ENCODE data around the gene AMN1.
A peak's percentile ranks its signal among the peaks of the same experiment; 100 is the strongest.

AMN1 gene

DNA sequence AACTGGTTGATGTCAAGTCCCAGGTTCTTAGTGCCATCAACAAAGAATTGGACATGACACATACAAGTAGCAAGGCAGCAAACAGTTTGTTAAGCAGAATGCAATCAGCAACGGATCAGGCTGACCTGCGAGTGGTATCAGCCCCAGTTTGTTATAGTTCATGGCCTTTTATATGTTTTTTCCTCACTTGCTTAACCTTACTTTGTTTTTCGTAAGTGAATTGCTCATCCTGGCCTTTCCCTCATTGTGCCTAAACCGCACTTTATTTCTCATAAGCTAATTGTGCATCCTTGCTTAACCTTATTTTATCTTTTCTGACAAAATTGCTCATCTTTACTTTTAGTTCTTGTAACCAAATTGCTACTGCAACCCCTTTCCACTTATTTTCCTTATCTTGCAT is 65.2 kb downstream of the AMN1 start:
- H2AFZ ChIP-seq (ENCODE audit: low read depth), result no peak overlapping the region
- H3K9ac ChIP-seq, result no peak overlapping the region
- no peaks in the 10 kb centered on the region for H4K20me1 ChIP-seq (ENCODE audit: insufficient read depth)
- H3K36me3 ChIP-seq (ENCODE audit: insufficient read depth), result no peaks in the 10 kb centered on the region
- TF ChIP-seq, protein P1, sequence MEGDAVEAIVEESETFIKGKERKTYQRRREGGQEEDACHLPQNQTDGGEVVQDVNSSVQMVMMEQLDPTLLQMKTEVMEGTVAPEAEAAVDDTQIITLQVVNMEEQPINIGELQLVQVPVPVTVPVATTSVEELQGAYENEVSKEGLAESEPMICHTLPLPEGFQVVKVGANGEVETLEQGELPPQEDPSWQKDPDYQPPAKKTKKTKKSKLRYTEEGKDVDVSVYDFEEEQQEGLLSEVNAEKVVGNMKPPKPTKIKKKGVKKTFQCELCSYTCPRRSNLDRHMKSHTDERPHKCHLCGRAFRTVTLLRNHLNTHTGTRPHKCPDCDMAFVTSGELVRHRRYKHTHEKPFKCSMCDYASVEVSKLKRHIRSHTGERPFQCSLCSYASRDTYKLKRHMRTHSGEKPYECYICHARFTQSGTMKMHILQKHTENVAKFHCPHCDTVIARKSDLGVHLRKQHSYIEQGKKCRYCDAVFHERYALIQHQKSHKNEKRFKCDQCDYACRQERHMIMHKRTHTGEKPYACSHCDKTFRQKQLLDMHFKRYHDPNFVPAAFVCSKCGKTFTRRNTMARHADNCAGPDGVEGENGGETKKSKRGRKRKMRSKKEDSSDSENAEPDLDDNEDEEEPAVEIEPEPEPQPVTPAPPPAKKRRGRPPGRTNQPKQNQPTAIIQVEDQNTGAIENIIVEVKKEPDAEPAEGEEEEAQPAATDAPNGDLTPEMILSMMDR (conservative IDR thresholded peaks at IDR 0.05; ENCODE audit: low read depth, low read length), result no peak
- no peaks in the 10 kb centered on the region for H3K79me2 ChIP-seq (ENCODE audit: insufficient read depth, low read depth)
- no peak overlapping the region for H3K4me3 ChIP-seq (IDR thresholded peaks at IDR 0.05; ENCODE audit: insufficient read depth, low read depth, low read length)
- H3K27ac ChIP-seq, result no peak overlapping the region
- H3K4me1 ChIP-seq (ENCODE audit: low read depth, poor library complexity, severe bottlenecking), result peaks cover 14% of the 10 kb centered on the region
- no peaks in the 10 kb centered on the region for H3K27me3 ChIP-seq (ENCODE audit: insufficient read depth, low read depth)
- no peak overlapping the region for H3K4me2 ChIP-seq

DNA sequence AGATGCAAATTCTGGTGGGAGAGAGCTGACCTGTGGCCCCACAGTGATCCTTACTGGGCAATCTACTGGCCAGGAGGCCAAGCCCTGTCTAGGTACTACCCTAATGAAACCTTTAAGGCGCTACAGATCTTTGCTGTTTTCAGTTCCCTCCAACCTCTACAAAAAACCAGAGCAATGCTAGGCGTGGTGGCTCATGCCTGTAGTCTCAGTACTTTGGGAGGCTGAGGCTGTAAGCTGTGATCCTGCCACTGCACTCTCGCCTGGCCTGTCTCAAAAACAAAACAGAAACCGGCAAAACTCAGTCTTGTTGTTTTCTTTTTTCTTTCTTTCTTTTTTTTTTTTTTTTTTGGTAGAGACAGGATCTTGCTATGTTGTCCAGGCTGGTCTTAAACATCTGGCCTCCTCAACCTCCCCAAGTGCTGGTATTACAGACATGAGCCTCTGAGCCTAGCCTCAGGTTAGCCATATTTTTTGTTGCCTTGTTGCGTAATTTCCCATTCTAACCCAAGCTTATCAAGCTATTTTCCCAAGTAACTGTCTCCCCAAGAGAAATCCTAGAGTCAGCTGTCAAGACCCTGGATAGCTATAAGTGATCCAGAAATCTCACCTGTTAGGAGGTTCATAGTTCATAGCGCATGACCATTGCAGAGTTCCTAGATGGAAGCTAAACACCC is 66.5 kb downstream of the AMN1 start:
- Histone ChIP-seq H2AFZ (ENCODE audit: low read depth) (no peak overlapping the region), H3K9ac (no peak overlapping the region)
- TF ChIP-seq, protein P1 (conservative IDR thresholded peaks at IDR 0.05; ENCODE audit: low read depth, low read length), result no peak

DNA sequence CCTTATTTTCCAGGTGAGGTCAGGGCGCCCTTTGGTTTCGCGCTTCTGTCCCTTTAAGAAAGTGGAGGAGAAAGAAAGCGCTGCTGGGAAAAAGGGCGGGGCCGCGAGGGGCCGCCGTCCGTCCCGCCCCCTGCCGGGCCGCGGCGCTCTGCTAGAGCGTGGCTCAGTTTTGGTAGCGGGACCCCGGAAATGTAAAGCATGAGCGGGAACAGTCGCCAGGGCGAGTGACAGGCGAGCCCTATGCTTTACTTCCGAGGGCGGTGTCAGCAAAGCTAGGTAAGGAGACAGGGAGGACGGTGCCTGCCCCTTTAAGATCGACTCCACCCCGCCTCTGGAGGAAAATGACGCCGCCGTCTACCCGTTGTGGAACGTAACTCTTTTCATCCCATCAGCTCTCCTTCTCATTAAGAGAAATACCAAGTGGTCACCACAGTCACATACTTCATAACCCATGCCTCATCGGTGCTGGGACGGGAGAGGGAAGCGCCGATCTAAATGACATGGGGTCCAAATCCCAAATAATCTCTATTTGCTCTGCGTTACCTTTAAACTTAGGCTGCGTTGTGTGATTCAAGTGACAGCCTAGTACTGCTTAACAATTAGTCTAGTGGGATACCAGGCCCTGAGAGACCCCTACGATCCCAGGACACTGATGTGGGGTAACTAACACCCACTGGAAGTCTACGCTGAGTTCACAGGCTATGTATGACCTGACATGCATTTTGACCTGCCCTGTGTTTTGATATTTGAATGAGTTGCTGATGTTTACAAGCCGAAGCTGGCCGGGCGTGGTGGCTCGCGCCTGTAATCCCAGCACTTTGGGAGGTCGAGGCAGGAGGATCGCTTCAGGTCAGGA is 69.5 kb downstream of the AMN1 start, which contains the start of gene ETFBKMT:
TSS of gene ETFBKMT (plus strand) at position 602 of the 856 bp plus-strand sequence. CDS start 2,266 bp downstream, outside the sequence.
- peak within 1 kb of the TSS; percentile 100 for H2AFZ ChIP-seq (ENCODE audit: low read depth)
- H3K36me3 ChIP-seq (ENCODE audit: insufficient read depth), result no peaks in the 10 kb centered on the region
- peak within 1 kb of the TSS; percentile 88 for H3K27ac ChIP-seq
- peaks cover 19% of the 10 kb centered on the region for H3K4me1 ChIP-seq (ENCODE audit: low read depth, poor library complexity, severe bottlenecking)
- no peaks in the 10 kb centered on the region for H3K79me2 ChIP-seq (ENCODE audit: insufficient read depth, low read depth)
- peak within 1 kb of the TSS; percentile 84 for H3K9ac ChIP-seq
- TF ChIP-seq, protein P1 (conservative IDR thresholded peaks at IDR 0.05; ENCODE audit: low read depth, low read length), result 0 out of 2 replicates have a peak, but pooled peaks have one; percentile 37
- no peaks in the 10 kb centered on the region for H4K20me1 ChIP-seq (ENCODE audit: insufficient read depth)
- H3K4me3 ChIP-seq (IDR thresholded peaks at IDR 0.05; ENCODE audit: insufficient read depth, low read depth, low read length), result peak within 1 kb of the TSS; percentile 47
- peak within 1 kb of the TSS; percentile 90 for H3K4me2 ChIP-seq
- H3K27me3 ChIP-seq (ENCODE audit: insufficient read depth, low read depth), result no peaks in the 10 kb centered on the region

More for the DNA sequence above, 66.5 kb downstream of the AMN1 start:
- Histone ChIP-seq H4K20me1 (ENCODE audit: insufficient read depth) (no peaks in the 10 kb centered on the region), H3K4me1 (ENCODE audit: low read depth, poor library complexity, severe bottlenecking) (peaks cover 19% of the 10 kb centered on the region), H3K36me3 (ENCODE audit: insufficient read depth) (no peaks in the 10 kb centered on the region), H3K27ac (no peak overlapping the region), H3K4me2 (no peak overlapping the region), H3K79me2 (ENCODE audit: insufficient read depth, low read depth) (no peaks in the 10 kb centered on the region), H3K4me3 (IDR thresholded peaks at IDR 0.05; ENCODE audit: insufficient read depth, low read depth, low read length) (no peak overlapping the region), H3K27me3 (ENCODE audit: insufficient read depth, low read depth) (no peaks in the 10 kb centered on the region)

DNA sequence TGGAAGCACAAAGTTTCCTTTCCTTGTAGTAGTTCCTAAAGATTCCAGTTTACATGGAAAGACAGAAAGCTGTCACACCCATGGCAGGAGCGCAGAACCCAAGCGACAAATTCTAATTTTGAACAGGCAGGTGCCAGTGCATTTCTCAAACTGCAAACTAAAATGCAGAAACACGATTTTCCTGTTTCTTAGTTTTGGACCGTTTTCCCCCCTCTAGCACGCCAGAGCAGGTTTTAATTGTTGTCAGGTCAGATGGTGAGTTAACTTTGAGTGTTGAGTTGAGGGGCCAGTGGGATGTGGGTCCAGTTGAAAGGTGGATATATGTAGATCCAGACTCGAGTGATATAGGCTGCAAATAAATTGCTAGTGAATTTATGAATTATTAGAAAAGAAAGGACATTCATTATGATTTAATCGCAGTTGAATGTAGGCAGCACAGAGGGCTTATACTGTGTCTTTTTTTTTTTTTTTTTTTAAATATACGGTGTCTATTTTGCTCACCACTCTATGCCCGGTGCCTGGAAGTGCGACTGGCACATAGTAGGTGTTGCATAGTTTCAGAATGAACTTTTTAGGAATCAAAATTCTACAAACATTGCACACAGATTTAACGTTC is 70.2 kb downstream of the AMN1 start:
- H3K36me3 ChIP-seq (ENCODE audit: insufficient read depth), result no peaks in the 10 kb centered on the region
- H2AFZ ChIP-seq (ENCODE audit: low read depth), result peak overlapping the region; percentile 100
- H3K27ac ChIP-seq, result peak overlapping the region; percentile 88; the same call in 1 of the 2 replicates
- no peaks in the 10 kb centered on the region for H4K20me1 ChIP-seq (ENCODE audit: insufficient read depth)
- H3K79me2 ChIP-seq (ENCODE audit: insufficient read depth, low read depth), result no peaks in the 10 kb centered on the region
- H3K4me3 ChIP-seq (IDR thresholded peaks at IDR 0.05; ENCODE audit: insufficient read depth, low read depth, low read length), result no peak overlapping the region
- peak overlapping the region; percentile 90 for H3K4me2 ChIP-seq
- no peaks in the 10 kb centered on the region for H3K27me3 ChIP-seq (ENCODE audit: insufficient read depth, low read depth)
- H3K9ac ChIP-seq, result peak overlapping the region; percentile 84; the same call in 1 of the 2 replicates
- peaks cover 21% of the 10 kb centered on the region for H3K4me1 ChIP-seq (ENCODE audit: low read depth, poor library complexity, severe bottlenecking)
- TF ChIP-seq, protein P1 (conservative IDR thresholded peaks at IDR 0.05; ENCODE audit: low read depth, low read length), result no peak

Measured in KMS-11 (cell line).